Activated CD4-positive, CD25-positive, alpha-beta regulatory T cell treated with anti-CD3 and anti-CD28 coated beads, Interleukin-2, amount 50 U/mL, for 24 hours (primary cell): ENCODE measurements around the gene NKAPD1.
"Not testable (repeated sequence)": the region's sequence is repeated elsewhere in the genome, so short reads cannot be mapped to it uniquely, and the experiment has no call there.

Source experiments
- ATAC-seq, 2 donors: fragments of 150-1000 bp; cut with Tn5 transposase; one replicate each; pipeline ENCODE4 v1.10.0; 2021; ENCODE audit warnings: mild to moderate bottlenecking in 1 of 2, moderate library complexity in 1 of 2

The NKAPD1 gene

GRCh38 chr11:112086422-112087191 is 12.5 kb downstream of the NKAPD1 start, which contains the start of the genes SDHD and TIMM8B:
Gene SDHD (plus strand): TSS chr11:112086873. CDS start chr11:112086908, 35 bp downstream.
Gene TIMM8B (minus strand): TSS chr11:112086756. CDS start chr11:112086723, 33 bp downstream.
- ATAC-seq = peak; percentile 90 to 92

GRCh38 chr11:112087212-112087611 is 13.1 kb downstream of the NKAPD1 start:
- ATAC-seq = no peak

DNA sequence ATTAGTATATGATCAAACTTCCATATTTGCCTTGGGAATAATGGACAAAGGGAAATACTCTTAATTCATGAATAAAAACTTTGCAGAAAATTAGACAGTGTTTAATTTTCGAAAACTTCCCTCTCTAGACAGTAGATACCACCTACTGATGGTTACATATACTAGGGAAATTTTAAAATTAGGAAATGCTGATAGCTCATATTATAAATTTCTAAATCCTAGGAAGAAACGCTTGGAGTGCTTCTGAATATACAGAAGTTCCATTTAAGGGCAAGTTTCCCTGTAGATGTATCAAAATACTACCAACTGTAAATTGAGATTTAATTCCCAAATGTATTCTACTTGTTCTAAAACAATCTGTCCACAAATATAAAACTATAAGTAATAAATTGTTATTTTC is 21.2 kb downstream of the NKAPD1 start:
- ATAC-seq = not testable (repeated sequence)

DNA sequence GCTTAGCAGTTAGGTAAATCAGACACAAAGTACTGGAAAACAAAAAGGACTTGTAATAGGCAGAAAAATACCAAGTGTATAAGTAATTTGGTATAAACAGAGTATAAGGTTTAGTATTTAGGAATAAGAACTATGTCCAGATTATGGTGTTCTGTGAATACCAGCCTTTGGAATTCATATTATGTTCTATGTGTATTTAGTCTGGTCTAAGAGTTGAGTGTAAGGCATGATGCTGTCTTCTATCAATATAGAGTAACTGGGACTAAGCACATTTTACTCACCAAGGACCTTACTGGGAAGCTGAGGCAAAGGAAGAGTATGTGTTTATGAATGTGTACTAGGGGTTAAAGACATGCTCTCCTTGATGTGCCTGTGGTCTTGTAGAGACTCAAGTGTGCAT is 22.1 kb downstream of the NKAPD1 start:
- ATAC-seq = no peak

- ATAC-seq = no peak
These were observed 23.8 kb downstream of the NKAPD1 start for GRCh38 chr11:112097734-112098528.

GRCh38 chr11:112100462-112100861 is 26.4 kb downstream of the NKAPD1 start:
- ATAC-seq = no peak

DNA sequence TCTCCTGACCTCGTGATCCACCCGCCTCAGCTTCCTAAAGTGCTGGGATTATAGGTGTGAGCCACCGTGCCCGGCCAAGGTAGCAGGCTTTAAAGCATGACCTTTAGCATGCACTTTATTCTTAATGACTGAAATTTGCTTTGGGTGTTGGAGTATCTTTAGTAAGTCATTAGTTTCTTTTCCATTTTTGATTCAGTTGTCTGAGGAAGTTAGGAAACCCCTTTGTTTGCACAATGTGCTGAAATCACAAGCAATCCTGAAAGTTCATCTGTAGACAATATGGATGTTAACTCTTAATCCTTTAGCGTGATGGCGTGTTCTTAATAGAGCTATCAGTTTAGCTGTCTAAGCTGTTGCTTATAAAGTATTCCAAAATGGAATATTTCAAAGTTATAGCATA is 29.3 kb downstream of the NKAPD1 start:
- no peak for ATAC-seq

- ATAC-seq = no peak
These were observed 32.0 kb downstream of the NKAPD1 start for GRCh38 chr11:112106070-112106469.

- peak in 1 of 2 donors; percentile 43 for ATAC-seq
These were observed 39.7 kb downstream of the NKAPD1 start for GRCh38 chr11:112113539-112114457.

- no peak for ATAC-seq
These were observed 40.4 kb downstream of the NKAPD1 start for GRCh38 chr11:112114460-112114859.

DNA sequence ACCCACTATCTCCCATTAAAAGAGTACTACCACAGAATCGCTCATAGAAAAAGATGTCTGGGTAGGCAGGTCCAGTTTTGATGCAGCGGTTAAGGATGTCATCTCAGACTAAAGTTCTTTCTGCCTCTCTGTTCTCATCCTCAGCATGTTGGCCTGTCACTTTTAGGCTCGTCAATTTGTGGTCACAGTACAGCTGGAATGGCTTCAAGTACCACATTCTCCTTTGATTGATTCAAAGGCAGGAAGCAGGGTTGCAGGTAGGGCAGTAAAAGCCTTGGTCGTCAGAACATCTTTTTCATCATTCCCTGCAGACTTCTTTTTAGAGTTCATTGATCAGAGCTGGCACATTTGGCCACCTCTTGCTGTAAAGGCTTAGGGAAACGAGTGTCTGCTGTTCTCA is 41.3 kb downstream of the NKAPD1 start:
- ATAC-seq = no peak

- ATAC-seq = peak; percentile 48 to 56
These were observed 44.1 kb downstream of the NKAPD1 start for GRCh38 chr11:112118176-112118575.

- no peak for ATAC-seq
These were observed 48.0 kb downstream of the NKAPD1 start for GRCh38 chr11:112121981-112122615.

DNA sequence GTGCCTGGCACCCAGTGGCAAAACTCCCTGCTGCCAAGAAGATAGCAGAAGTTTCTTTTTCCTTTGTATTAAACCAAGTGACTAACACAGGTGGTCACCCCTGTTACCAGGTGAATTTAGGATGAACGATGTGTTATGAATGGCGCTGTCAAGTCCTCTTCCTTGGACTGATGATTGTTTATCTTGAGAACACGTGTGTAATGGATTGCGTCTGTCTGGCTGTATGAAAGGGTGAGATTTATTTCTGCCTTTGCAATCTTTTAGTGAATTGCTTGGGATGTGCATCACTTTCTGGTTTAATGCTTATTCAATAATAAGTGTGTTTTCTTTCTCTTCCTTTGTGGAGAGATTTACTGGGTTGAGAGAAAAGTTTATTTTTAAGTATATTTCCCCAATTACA is 49.0 kb downstream of the NKAPD1 start:
- no peak for ATAC-seq

GRCh38 chr11:112127056-112127455 is 53.0 kb downstream of the NKAPD1 start:
- no peak for ATAC-seq

DNA sequence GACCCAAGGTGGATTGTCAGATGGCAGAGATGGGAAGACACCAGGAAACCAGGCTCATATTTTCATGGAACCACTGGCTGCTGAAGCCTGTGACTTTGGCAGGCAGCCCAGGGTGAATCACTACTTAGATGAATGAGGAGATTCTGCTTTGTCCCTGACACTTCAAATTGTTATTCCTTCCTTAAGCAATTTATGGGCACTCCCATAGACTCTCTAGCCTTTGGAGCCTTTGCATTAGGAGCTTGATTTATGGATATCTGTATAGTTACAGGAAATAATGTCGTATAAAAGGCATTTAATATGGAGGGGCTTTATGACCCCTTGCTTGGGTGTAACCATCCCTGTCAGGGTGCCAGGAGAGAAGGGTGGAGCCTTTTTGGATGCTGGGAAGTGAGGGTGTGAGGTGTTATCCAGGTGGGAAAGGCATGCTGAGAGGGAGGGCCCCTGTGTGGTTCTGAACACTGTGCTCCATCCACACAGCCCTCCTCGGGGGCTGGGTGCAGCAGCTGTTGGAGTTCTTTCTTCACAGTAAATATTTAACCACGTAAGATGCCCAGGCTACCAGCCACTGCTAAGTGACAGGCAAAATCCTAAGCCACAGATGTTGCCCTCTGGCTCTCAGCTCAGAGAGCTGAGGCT is 54.5 kb downstream of the NKAPD1 start:
- no peak for ATAC-seq

GRCh38 chr11:112129656-112130055 is 55.6 kb downstream of the NKAPD1 start:
- no peak for ATAC-seq

- ATAC-seq = no peak
These were observed 58.6 kb downstream of the NKAPD1 start for GRCh38 chr11:112132737-112133136.

GRCh38 chr11:112134473-112134872 is 60.4 kb downstream of the NKAPD1 start:
- no peak for ATAC-seq
